NCI-H748 treated with DMSO at 0.1 percent for 48 hours (cell line): ENCODE measurements around the gene HMGXB3.

Experiments
- DNase-seq: peaks from one replicate; lab custom pipeline; 2025; lab: John Stamatoyannopoulos, UW

Gene HMGXB3

DNA sequence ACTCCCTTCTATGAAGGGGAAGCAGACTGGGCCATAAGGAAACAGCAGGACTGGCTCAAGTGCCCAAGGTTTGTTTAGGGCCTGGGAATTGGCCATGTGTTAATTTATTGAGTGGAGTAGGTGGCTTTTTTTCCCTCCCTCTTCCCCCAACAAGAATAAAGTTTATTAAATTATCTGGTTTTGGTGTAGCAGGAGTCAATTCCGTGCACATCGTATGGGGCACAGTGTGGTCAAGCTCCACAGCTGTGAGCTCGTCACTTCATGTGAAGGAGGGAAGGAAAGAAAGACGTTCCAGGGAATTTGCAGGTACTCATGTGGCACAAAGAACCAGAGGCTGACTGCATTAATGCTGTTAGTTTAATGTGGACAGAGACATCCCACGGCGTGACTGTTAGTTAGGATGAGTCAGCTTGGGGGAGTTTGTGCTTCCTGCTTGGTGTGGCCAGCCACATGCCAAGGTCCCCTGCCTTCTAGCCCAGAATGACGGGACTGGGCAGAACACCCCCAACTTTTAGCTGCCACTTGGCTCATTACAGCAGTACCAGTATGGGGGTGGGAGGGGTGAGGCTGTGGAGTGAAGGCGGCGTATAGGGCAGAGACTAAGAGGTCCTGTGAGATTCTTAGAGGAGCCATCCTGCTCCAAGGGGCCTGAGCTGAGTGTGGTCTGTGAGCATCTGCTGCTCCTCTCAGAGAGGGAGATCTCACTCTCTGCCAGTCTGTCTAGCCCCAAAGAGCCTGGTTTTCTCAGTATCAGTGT is 52.6 kb downstream of the HMGXB3 start:
- no peak for DNase-seq

DNA sequence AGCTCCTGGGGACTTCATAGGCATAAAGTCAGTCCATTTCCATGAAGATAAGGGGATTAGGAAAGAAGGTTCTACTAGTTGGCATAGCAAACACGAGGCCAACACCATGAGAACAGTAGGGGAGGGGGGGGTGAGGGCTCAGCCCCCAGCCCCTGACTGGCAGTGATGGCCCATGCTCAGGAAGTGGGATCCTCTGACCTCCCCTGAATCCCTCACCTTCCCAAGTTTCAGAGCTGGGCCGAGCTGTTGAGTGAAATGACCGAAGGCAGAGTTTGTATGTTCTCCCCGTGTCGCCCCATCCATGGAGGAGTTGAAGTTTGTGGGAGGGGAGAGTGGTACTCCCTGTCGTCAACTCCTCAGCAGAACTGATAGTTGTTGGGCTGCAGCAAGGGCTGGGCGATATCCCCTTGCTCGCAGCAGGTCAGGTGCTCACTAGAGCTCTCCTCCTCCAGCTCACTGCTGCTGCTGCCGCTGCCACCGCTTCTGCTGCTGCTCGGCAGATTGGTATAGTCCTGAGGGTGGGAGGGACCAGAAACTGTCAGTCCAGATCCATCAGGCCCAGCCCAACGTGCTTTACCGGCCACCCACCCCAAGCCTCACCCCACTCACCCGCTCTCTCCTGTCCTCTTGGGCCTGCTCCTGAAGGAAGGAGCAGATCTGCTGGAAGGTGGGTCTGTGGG is 53.3 kb downstream of the HMGXB3 start:
- no peak for DNase-seq

DNA sequence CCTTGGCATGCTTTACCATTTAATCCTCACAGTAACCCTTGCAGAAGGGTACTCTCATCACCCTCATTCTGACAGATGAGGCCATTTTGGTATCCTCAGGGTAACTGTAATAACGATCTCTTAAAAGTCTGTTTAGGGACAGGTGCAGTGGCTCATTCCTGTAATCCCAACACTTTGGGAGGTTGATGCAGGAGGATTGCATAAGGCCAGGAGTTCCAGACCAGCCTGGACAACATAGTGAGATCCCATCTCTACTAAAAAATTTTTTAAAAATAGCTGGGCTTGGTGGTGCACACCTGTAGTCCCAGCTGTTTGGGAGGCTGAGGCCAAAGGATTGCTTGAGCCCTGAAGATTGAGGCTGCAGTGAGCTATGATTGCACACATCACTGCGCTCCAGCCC is 54.0 kb downstream of the HMGXB3 start:
- no peak for DNase-seq

DNA sequence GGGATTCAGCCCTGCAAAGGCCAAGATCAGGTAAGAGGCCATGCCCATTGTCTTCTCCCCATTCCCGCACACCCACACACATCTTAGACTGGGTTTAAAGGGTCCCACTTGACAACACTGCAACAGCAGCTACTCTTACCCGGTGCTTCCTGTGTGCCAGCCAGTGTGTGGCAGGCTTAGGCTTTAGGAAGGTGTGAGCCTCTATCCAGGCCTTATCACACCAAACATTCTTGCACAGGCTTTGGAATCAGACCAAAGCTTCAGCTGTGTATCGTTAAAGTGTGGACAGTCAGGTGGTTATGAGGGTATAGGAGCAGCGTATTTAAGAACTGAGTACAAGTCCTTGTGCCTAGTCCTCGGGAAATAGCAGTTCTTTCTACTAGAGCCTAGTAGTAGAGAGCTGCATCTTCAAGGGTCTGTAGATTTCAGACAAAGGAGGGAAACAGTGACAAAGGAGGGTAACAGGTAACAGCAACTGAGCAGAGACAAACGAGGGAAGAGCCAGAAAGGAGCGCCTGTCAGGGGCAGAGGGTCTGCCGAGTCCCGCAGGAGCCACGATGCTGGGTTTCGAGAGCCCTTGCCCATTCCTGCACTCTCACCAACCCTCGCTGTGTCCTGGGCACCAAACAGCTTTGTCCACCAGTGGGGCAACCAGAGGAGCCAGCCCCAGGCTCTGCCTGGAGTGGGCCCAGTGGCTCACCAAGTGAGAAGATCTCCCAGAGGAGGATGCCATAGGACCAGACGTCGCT is 55.0 kb downstream of the HMGXB3 start:
- no peak for DNase-seq

DNA sequence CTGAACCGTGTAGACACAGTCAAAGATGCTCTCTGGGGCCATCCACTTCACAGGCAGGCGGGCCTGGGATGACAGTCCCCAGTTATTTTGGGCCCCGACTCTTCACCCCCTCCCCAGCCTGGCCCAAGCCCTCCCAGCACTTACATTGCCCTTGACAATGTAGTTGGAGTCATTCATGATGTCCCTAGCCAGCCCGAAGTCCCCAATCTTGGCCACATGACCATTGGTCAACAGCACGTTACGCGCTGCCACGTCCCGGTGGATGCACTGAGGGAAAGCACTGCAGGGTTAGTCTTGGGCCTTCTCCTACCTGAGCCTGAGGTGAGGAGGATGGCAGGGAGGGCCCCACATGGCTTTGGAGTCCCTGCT is 55.5 kb downstream of the HMGXB3 start:
- DNase-seq, result no peak

DNA sequence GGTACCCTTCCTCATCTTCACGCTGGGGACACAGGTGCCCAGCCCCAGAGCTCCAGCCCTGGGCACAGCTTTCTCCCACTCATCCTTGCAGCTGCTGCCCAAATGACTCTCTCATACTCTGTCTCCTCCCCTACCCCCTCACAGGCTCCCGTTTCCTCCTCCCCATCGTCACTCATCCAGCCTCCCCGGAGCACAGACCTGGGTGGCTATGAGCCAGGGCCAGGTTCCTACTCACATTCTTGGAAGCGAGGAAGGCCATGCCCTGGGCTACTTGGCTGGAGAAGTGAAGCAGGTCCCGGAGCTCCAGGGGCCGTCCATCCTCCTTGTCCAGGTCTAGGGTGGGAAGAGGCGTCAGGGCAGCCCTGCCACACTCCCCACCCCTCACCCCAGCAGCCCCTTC is 56.5 kb downstream of the HMGXB3 start:
- DNase-seq, result no peak

DNA sequence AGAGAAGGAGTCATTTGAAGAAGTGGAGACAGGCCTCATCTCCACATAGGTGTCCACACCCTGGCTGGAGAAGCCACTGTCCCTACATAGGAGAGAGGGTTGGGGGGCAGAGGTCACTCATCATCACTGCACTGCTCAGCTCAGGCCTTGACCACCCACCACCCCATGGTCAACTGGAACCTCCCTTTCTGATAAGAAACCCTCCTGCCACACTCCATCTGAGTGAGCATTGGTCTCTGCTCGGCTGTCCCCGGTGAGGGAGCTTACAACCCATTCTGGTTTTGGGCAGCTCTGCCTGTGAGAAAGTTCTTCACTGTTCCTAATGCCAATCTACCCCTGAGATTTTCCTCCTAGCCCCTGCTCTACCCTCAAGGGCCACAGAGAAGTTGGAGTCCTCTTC is 57.0 kb downstream of the HMGXB3 start:
- DNase-seq, result no peak

DNA sequence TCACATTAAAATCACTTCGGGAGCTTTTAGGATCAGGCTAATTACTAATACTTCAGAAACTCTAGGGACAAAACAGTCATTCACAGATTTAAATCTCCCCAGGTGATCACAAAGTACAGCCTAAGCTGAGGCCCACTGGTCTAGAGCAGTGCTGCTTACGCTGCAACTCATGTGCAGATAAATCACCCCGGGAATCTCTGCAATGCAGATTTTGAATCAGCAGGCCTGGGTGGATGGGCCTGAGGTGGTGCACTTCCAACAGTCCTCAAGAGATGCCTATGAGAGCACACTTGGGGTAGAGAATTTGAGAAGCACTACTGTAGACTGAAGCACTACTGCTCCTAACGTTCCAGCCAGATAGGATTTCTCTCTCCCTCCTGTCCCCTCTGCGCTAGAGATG is 57.5 kb downstream of the HMGXB3 start:
- DNase-seq, result no peak

DNA sequence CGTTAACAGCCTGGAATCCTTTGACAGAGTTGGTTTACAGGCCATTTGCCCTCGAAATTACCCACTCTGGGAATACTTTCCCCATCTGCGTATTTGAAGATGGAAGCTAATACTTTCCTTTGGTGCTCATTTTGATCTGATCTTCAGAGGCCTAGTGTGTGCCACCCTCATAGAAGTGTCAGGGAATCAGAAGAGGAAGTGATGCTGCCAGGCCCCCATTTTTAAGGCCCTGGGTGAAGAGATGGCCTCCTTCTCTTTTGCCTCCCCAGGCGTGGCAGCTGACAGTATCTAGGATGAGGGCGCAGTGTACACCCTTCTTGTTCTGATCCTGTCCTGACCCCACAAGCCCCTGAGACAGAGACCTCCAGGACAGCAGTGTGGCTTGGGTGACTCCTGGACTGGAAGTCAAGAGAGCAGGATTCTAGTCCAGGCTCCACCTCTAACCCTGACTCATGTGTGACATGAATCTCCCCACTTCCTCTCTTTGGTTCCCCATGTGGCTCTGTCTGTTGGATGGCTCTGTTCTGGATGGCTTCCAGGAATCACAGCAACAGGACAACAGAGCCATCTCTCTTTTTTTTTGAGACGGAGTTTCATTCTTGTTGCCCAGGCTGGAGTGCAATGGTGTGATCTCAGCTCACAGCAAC is 58.1 kb downstream of the HMGXB3 start:
- no peak for DNase-seq

DNA sequence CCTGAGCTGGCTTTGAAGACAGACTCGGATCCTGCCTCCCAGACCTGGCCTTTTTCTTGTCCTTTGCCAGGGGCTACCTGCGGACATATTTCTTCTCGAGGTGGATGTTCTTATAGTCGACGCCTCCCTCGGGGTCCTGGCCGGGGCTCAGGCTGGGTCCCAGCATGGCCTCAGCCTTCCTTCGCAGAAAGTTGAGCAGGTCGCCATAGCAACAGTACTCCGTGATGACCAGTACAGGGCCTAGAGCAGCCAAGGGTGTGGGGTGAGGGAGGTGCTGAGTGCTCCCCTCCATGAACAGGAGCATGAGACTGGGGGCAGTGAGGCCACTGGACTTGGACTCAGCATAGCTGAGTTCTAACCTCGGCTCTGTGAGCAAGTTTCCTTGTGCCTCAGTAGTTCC is 59.1 kb downstream of the HMGXB3 start:
- DNase-seq, result no peak

DNA sequence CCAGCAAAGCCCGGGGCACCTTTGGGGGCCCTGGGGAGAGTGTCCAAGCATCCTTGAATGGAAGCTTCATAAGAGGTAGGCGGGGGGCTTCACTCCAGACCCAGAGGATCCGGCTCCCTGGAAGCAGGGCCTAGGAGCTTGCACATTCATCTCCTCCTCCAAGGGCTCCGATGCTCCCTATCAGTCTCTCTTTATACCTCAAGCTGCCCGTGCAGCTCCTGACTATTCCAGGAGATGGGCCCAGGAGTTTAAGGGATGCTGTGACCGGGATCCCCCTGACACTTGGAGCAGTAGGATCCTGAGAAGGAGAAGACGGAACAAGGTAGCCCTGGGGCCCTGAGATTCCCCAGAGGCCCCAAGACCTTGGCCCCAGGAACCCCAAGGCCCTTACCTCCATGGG is 59.9 kb downstream of the HMGXB3 start:
- DNase-seq, result no peak

DNA sequence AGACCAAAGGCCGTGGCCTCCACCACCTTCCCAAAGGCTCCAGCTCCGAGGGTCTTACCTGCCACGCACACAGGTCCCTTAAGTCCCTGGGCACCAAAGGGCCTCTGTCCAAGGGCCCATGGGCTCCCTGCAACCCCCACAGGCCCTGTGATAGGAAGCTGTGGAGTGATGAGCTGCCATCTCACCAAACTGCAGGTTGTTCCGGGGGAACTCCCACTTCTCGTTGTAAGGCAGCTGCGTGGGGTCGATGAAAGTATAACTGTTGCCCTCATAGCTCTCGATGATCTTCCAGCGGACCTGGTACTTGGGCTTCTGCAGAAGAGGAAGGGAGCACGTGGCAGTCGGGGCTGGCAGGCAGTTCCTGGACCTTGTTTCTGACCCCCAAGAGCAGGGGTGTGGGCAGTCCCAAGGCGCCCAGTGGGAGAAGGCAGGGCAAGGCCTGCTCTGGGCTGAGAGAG is 61.0 kb downstream of the HMGXB3 start:
- no peak for DNase-seq

DNA sequence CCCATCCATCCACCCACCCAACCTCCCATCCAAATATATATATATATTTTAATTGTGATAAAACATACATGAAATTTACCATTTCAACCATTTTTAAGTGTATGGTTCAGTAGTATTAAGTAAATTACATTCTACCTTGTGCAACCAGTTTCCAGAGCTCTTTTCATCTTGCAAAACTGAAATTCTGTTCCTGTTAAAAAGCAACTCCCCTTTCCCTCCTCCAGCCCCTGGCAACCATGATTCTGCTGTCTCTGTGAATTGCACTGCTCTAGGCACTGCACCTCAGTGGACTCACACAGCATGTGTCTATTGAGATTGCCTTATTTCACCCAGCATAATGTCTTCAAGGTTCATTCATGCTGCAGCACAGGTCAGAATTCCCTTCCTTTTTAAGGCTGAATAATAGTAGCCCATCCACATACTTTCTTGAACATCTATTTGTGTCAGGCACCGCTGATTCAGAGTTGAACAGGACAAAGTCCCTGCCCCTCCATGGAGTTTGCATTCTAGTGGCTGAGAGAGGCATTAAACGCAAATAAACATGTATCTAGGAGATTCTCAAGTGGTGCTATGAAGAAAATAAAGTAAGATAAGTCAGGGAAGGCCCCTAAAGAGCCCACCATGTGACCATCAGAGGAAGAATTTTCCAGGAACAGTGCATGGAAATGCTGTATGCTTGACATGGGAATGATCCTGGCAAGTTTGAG is 61.8 kb downstream of the HMGXB3 start:
- no peak for DNase-seq

DNA sequence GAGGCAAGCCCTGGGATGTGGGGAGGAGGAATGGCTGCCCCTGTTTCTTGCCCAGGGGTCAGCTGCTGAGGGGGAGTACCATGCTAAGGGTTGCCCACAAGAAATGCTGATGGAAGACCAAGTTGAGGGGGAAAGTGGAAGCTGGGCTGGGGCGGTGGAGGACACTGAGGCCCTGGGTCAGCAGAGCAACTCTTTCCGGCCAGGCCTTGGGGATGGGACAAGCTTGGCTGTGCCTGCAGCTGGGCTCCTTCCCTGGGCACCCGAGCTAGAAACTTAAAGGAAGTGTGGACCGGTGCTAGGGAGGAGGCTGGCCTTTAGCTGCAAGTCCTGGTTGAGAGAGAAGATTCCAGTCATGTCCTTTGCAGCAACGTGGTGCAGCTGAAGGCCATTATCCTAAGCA is 63.1 kb downstream of the HMGXB3 start:
- no peak for DNase-seq

DNA sequence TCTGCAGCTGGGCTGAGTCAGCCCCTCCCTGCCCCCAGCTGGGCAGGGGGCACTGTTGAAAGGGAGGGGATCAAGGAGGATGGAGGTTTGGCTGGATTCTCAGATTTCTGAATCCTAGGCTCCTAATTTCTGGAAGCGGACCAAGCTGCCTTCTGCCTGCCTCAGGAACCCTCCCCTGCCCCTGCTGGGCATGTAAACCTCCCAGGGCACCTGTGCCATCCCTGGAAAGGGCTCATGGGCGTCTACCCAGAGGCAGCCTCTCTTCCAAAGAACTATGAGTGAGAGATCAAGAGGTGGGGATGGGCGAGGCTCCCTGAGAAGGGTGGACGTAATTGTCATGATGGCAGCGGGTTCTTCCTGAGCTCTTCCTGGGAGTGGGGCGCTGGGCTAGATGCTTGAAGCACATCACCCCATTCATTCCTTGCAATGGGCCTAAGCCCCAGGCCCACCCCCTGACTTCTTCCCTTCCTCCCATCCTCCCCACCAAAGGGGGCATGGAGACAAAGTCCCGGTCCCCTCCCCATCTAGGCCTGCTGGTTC is 64.2 kb downstream of the HMGXB3 start:
- DNase-seq, result no peak

DNA sequence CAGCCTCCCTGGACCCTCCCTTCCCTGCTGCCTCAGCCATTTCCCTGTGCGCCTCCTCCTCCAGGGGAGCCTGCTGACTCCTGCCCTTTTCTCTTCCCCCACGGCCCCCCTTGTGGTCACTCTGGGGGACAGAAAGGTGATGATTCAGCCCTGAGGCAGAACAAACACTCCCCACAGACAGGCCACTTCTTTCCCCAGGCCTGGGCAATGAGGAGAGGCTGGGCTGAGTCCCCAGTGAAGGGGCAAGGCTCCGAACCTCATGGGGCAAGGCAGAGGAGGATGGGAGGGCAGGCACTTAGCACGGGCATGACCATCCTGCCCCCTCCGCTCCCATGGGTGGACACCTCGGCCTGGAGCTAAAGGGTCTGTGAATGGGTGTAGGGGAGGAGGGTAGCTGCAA is 64.8 kb downstream of the HMGXB3 start:
- DNase-seq, result no peak

DNA sequence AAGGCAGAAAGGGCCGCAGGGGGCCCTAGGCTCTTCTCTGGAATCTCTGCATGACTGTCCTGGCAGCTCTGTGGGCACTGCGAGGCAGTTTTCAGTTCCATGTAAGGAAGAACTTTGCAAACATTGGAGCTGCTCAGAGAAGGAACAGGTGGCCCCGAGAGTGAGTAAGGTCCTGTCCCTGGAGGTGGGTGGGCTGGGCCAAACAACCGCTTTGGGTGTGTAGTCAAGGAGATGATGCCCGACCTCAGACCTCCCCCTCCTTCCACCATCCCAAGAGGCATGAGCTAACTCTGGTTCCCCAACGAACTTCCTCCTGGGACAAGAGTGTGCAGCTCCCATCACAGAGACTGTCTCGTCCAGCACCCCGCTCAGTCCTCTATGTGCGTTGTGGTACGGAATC is 65.3 kb downstream of the HMGXB3 start:
- no peak for DNase-seq

DNA sequence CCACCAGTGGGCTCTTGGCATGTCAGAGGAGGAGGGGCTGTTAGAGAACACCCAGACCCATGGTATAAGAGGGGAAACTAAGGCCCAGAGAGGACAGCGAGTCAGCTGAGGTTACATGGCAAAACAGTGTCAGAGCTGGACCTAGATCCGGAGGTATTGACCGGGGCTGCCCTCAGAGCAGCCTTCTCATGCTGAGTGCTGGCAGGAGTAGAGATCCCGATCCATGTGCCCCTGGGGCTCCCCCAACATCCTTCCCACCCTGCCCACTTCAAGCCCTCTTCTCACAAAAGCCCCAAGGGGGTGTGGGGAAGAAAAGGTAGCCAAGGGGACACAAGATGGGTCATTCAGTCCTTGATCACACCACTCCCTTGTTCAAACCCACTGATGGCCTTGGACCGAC is 65.9 kb downstream of the HMGXB3 start:
- no peak for DNase-seq

DNA sequence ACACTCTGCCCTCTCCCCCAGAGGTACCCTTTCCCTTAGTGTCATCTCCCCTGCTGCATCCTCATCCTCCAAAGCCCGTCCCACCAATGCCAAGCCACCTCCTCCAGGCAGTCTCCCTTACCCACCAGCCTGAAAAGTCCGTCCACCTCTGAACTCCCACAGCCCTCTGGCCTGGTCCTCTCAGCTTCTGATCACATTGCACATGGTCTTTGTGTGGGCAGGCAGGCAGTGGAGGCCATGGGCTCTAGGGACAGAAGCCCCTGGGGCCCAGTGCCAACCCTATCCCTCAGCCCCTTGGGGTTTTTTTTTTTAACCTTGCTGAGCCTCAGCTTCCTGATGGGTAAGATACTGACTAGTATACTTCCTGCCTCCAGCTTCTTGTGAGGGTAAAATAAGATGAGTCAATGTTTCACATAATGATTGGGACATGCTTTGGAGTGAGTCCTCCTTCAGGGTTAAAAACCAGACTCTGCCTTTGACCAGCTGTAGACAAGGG is 66.4 kb downstream of the HMGXB3 start:
- no peak for DNase-seq

DNA sequence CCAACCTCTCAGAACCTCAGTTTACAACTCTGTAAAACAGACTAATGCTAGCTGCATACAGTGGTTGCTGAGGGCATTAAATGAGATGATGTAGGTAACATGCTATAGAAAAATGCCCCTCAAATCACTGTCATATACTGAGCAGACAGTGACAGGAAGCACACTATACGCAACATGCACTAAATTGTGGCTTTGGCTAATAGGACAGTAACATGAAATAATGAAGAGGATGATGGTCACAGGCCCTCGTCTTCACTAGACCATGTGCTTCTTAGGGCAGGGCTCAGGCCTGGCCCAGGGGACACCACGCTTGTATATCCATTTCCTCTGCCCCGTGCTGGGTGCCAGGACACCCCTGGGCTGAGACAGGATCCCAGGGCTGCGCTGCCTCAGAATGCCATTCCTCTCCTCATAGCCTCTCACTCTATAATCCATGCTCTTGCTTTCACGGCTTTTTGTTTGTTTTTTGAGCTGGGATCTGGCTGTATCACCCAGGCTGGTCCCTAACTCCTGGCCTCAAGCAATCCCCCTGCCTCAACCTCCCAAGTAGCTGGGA is 66.9 kb downstream of the HMGXB3 start:
- no peak for DNase-seq

DNA sequence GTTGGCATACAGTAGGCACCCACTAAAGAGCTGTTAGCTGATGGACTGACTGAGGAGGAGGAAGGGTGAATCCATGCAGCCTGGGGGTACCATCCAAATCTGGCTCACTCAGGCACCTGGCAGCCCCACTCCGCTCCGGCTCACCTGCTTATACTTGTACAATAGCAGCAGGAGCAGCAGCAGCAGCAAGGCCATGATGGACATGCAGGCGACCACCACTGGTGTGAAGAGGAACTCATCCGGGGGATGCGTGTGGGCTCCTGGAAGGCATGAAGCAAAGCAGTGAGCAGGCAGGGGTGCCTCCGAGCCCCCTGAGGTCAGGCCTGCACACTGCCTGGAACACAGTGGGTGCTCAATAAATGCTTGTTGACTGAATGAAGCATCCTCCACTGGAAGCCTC is 67.5 kb downstream of the HMGXB3 start:
- DNase-seq, result no peak
